GM12875 (cell line): Measurements from ENCODE around the gene ITGA3.

Experiments used
- H3K4me3 ChIP-seq: one replicate; pipeline ENCODE4 v1.5.1; 2011; ENCODE audit warnings: low read depth, low read length, control low read depth
- CTCF ChIP-seq: IDR thresholded peaks from 2 replicates; pipeline ENCODE4 v1.5.1; 2011; ENCODE audit warnings: low read depth, mild to moderate bottlenecking, control low read depth, inconsistent platforms, low read length, moderate library complexity, borderline replicate concordance; ENCODE audit not compliant: insufficient read depth

The ITGA3 gene

GRCh38 chr17:50135316-50136095 lies 79.6 kb downstream of the ITGA3 start:
- TF ChIP-seq CTCF: no peak
- H3K4me3 ChIP-seq: no peak overlapping the region

- no peak for TF ChIP-seq CTCF
- no peak overlapping the region for H3K4me3 ChIP-seq
These were observed 80.3 kb downstream of the ITGA3 start for GRCh38 chr17:50136096-50136687.

GRCh38 chr17:50137042-50137441 lies 81.1 kb downstream of the ITGA3 start:
- TF ChIP-seq CTCF: no peak
- H3K4me3 ChIP-seq: no peak overlapping the region

DNA sequence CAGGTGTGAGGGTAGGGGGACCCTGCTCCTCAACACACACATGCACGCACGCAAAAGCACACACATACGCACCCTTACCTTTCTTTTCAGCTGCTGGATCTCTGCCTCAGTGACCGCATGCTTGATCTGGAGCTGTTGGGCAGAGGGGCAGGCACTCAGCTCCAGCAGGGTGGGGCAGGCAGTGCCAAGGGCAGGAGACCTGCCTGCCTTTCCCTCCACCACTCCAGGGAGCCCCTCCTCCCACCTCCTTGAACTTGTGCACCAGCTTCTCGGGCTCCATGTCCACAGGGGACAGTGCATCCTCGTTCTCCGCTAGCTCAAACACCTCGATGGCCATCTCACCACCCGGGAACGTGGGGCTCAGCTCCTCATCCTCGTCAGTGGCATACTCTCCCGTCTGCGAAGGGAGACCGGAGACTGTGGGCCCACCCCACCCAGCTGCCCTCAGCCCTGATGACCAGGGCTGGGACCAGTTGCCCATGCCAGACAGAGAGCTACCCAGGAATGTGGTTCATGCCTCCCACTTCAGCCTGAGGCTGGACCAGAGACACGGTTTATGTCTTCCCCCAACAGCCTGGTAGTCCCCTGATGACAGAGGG lies 83.4 kb downstream of the ITGA3 start:
- TF ChIP-seq CTCF: no peak

More for the DNA sequence above, 83.4 kb downstream of the ITGA3 start:
- H3K4me3 ChIP-seq: no peak overlapping the region
